Tibial artery (tissue), 4 donors: ENCODE results near the gene RNF217.

Source experiments
- DNase-seq, 2 donors: peaks; one replicate each; pipeline ENCODE4 v3.0.0-alpha.2; 2019
- H3K27ac ChIP-seq, 2 donors: fragments of 200-600 bp; sonication (generic) in 1 of 2; 1 replicate in 1 of 2; 2 replicates in 1 of 2; pipeline ENCODE4 v1.5.1; 2018 to 2019; ENCODE audit warnings: mild to moderate bottlenecking in 1 of 2
- H3K27me3 ChIP-seq, 2 donors: fragments of 200-600 bp; sonication (generic) in 1 of 2; one replicate each; pipeline versions ENCODE4 v1.5.1 to v1.6.0; 2016 to 2019
- H3K36me3 ChIP-seq, 3 donors: fragments of 200-600 bp; sonication (generic) in 2 of 3; one replicate each; pipeline ENCODE4 v1.5.1; 2016 to 2019; ENCODE audit warnings: mild to moderate bottlenecking in 2 of 3
- H3K4me1 ChIP-seq, 4 donors: fragments of 200-600 bp; sonication (generic) in 2 of 4; 1 replicate in 3 of 4; 2 replicates in 1 of 4; pipeline ENCODE4 v1.5.1; 2016 to 2019
- H3K4me3 ChIP-seq, 2 donors: fragments of 200-600 bp; sonication (generic) in 1 of 2; 1 replicate in 1 of 2; 2 replicates in 1 of 2; pipeline ENCODE4 v1.5.1; 2018 to 2019; ENCODE audit warnings: mild to moderate bottlenecking in 2 of 2
- H3K9me3 ChIP-seq, 3 donors: fragments of 200-600 bp; sonication (generic) in 1 of 3; one replicate each; pipeline ENCODE4 v1.5.1; 2016 to 2019
- CTCF ChIP-seq, 2 experiments: fragments of 200-600 bp in 1 of 2; fragments of 450-650 bp in 1 of 2; IDR thresholded peaks; one replicate each; pipeline ENCODE4 v1.5.1; 2017 to 2019; ENCODE audit warnings: antibody characterized with exemption in 2 of 2, mild to moderate bottlenecking in 1 of 2, moderate library complexity in 1 of 2
- intact Hi-C: fragments of 100-400 bp; cut with DNase I; formaldehyde crosslinking; loops from one replicate; pipeline ENCODE4 v1.15.0; 2023; ENCODE audit warnings: low total_unique reads

Gene RNF217

GRCh38 chr6:125041740-125042459, 79.7 kb downstream of the RNF217 start:
- H3K9me3 ChIP-seq, result no peaks in the 10 kb centered on the region
- no peak overlapping the region for H3K4me3 ChIP-seq
- intact Hi-C loops, result no loop called here
- H3K27me3 ChIP-seq, result no peaks in the 10 kb centered on the region
- TF ChIP-seq CTCF (IDR thresholded peaks at IDR 0.05), result no peak
- H3K4me1 ChIP-seq, result peaks cover 0 to 40% (median 4%) of the 10 kb centered on the region in 4 donors
- peaks cover 0 to 12% (median 3%) of the 10 kb centered on the region in 3 donors for H3K36me3 ChIP-seq
- DNase-seq, result no peak
- H3K27ac ChIP-seq, result no peak overlapping the region

- Histone ChIP-seq H3K27me3 (no peaks in the 10 kb centered on the region), H3K9me3 (no peaks in the 10 kb centered on the region), H3K4me3 (no peak overlapping the region), H3K4me1 (peaks cover 0 to 27% (median 0%) of the 10 kb centered on the region in 4 donors), H3K36me3 (peaks cover 0 to 12% (median 3%) of the 10 kb centered on the region in 3 donors), H3K27ac (no peak overlapping the region)
- DNase-seq, result no peak
- no peak for TF ChIP-seq CTCF (IDR thresholded peaks at IDR 0.05)
- intact Hi-C loops, result no loop called here
Measured at GRCh38 chr6:125044066-125044465, 81.8 kb downstream of the RNF217 start.

- DNase-seq, result no peak
- Histone ChIP-seq H3K27me3 (no peaks in the 10 kb centered on the region), H3K27ac (no peak overlapping the region), H3K4me3 (no peak overlapping the region), H3K4me1 (peaks cover 0 to 27% (median 0%) of the 10 kb centered on the region in 4 donors), H3K9me3 (no peaks in the 10 kb centered on the region), H3K36me3 (peaks cover 0 to 12% (median 3%) of the 10 kb centered on the region in 3 donors)
- intact Hi-C loops, result no loop called here
- no peak for TF ChIP-seq CTCF (IDR thresholded peaks at IDR 0.05)
Measured at GRCh38 chr6:125044667-125045066, 82.4 kb downstream of the RNF217 start.

GRCh38 chr6:125046107-125046925, 84.1 kb downstream of the RNF217 start:
- Histone ChIP-seq H3K4me3 (no peak overlapping the region), H3K27me3 (no peaks in the 10 kb centered on the region), H3K36me3 (peaks cover 0 to 12% (median 3%) of the 10 kb centered on the region in 3 donors), H3K9me3 (no peaks in the 10 kb centered on the region), H3K27ac (no peak overlapping the region), H3K4me1 (peaks cover 0 to 36% (median 3%) of the 10 kb centered on the region in 4 donors)
- no peak for DNase-seq
- no peak for TF ChIP-seq CTCF (IDR thresholded peaks at IDR 0.05)
- intact Hi-C loops, result no loop called here

- H3K27ac ChIP-seq, result no peak overlapping the region
- peaks cover 0 to 25% (median 6%) of the 10 kb centered on the region in 4 donors for H3K4me1 ChIP-seq
- peaks cover 0 to 12% (median 3%) of the 10 kb centered on the region in 3 donors for H3K36me3 ChIP-seq
- H3K27me3 ChIP-seq, result no peaks in the 10 kb centered on the region
- DNase-seq, result no peak
- H3K4me3 ChIP-seq, result no peak overlapping the region
- no peak for TF ChIP-seq CTCF (IDR thresholded peaks at IDR 0.05)
- intact Hi-C loops, result no loop called here
- no peaks in the 10 kb centered on the region for H3K9me3 ChIP-seq
Measured at GRCh38 chr6:125048274-125048673, 86.0 kb downstream of the RNF217 start.
